Stomach smooth muscle (tissue), 2 donors: ENCODE measurements around the gene TAOK1.

Source experiments
- H3K27ac ChIP-seq: one replicate; pipeline ENCODE4 v1.7.0; 2013; ENCODE audit warnings: mild to moderate bottlenecking, low read length, inconsistent platforms
- H3K27me3 ChIP-seq, 2 donors: one replicate each; pipeline ENCODE4 v1.7.0; 2013; ENCODE audit warnings: low read length in 2 of 2; ENCODE audit not compliant: insufficient read depth in 2 of 2, control insufficient read depth in 1 of 2
- H3K36me3 ChIP-seq, 2 donors: one replicate each; pipeline ENCODE4 v1.7.0; 2013; ENCODE audit warnings: low read length in 2 of 2; ENCODE audit not compliant: control insufficient read depth in 2 of 2, insufficient read depth in 2 of 2
- H3K4me1 ChIP-seq: one replicate; pipeline ENCODE4 v1.7.0; 2013; ENCODE audit warnings: low read length; ENCODE audit not compliant: control insufficient read depth, insufficient read depth
- H3K4me3 ChIP-seq, 2 donors: one replicate each; pipeline ENCODE4 v1.7.0; 2013; ENCODE audit warnings: low read length in 2 of 2
- H3K9ac ChIP-seq, 2 donors: one replicate each; pipeline ENCODE4 v1.7.0; 2013; ENCODE audit warnings: low read length in 2 of 2, mild to moderate bottlenecking in 1 of 2
- H3K9me3 ChIP-seq, 2 donors: one replicate each; pipeline ENCODE4 v1.7.0; 2013; ENCODE audit warnings: low read length in 2 of 2; ENCODE audit not compliant: control insufficient read depth in 2 of 2
- donor health status: healthy.
- donor health status: Pancreatic carcinoma.

The TAOK1 gene

GRCh38 chr17:29401258-29401657 lies 11.1 kb downstream of the TAOK1 start:
- no peak overlapping the region for H3K27ac ChIP-seq
- no peak overlapping the region for H3K4me3 ChIP-seq
- H3K9me3 ChIP-seq, result no peaks in the 10 kb centered on the region
- no peak overlapping the region for H3K9ac ChIP-seq
- no peaks in the 10 kb centered on the region for H3K27me3 ChIP-seq
- no peaks in the 10 kb centered on the region for H3K4me1 ChIP-seq
- peaks cover 3 to 5% of the 10 kb centered on the region in 2 donors for H3K36me3 ChIP-seq

- Histone ChIP-seq H3K4me1 (peaks cover 2% of the 10 kb centered on the region), H3K27me3 (no peaks in the 10 kb centered on the region), H3K9ac (no peak overlapping the region), H3K4me3 (no peak overlapping the region), H3K27ac (no peak overlapping the region), H3K9me3 (no peaks in the 10 kb centered on the region), H3K36me3 (peaks cover 0 to 2% of the 10 kb centered on the region in 2 donors)
Observed at GRCh38 chr17:29407856-29408255, 17.7 kb downstream of the TAOK1 start.

- no peak overlapping the region for H3K4me3 ChIP-seq
- no peak overlapping the region for H3K9ac ChIP-seq
- no peak overlapping the region for H3K27ac ChIP-seq
- peaks cover 10% of the 10 kb centered on the region for H3K4me1 ChIP-seq
- H3K36me3 ChIP-seq, result peaks cover 0 to 2% of the 10 kb centered on the region in 2 donors
- H3K27me3 ChIP-seq, result no peaks in the 10 kb centered on the region
- H3K9me3 ChIP-seq, result no peaks in the 10 kb centered on the region
Observed at GRCh38 chr17:29409963-29410362, 19.8 kb downstream of the TAOK1 start.

- Histone ChIP-seq H3K36me3 (no peaks in the 10 kb centered on the region), H3K4me3 (no peak overlapping the region), H3K4me1 (peaks cover 10% of the 10 kb centered on the region), H3K27ac (no peak overlapping the region), H3K27me3 (no peaks in the 10 kb centered on the region), H3K9ac (no peak overlapping the region), H3K9me3 (no peaks in the 10 kb centered on the region)
Observed at GRCh38 chr17:29412780-29413565, 22.8 kb downstream of the TAOK1 start.

- Histone ChIP-seq H3K9ac (no peak overlapping the region), H3K27me3 (no peaks in the 10 kb centered on the region), H3K27ac (no peak overlapping the region), H3K4me1 (no peaks in the 10 kb centered on the region), H3K4me3 (no peak overlapping the region), H3K9me3 (no peaks in the 10 kb centered on the region), H3K36me3 (no peaks in the 10 kb centered on the region)
Observed at GRCh38 chr17:29420128-29420527, 30.0 kb downstream of the TAOK1 start.

- Histone ChIP-seq H3K9me3 (no peaks in the 10 kb centered on the region), H3K36me3 (no peaks in the 10 kb centered on the region), H3K27ac (no peak overlapping the region), H3K27me3 (no peaks in the 10 kb centered on the region), H3K9ac (no peak overlapping the region), H3K4me1 (no peaks in the 10 kb centered on the region), H3K4me3 (no peak overlapping the region)
Observed at GRCh38 chr17:29430275-29430674, 40.1 kb downstream of the TAOK1 start.

GRCh38 chr17:29433541-29433940 lies 43.4 kb downstream of the TAOK1 start:
- Histone ChIP-seq H3K4me1 (no peaks in the 10 kb centered on the region), H3K27ac (no peak overlapping the region), H3K9ac (no peak overlapping the region), H3K36me3 (no peaks in the 10 kb centered on the region), H3K4me3 (no peak overlapping the region), H3K27me3 (no peaks in the 10 kb centered on the region), H3K9me3 (no peaks in the 10 kb centered on the region)

GRCh38 chr17:29434550-29434949 lies 44.4 kb downstream of the TAOK1 start:
- H3K36me3 ChIP-seq, result no peaks in the 10 kb centered on the region
- H3K4me1 ChIP-seq, result no peaks in the 10 kb centered on the region
- no peaks in the 10 kb centered on the region for H3K9me3 ChIP-seq
- no peaks in the 10 kb centered on the region for H3K27me3 ChIP-seq
- no peak overlapping the region for H3K27ac ChIP-seq
- no peak overlapping the region for H3K9ac ChIP-seq
- no peak overlapping the region for H3K4me3 ChIP-seq

- Histone ChIP-seq H3K9me3 (no peaks in the 10 kb centered on the region), H3K27me3 (no peaks in the 10 kb centered on the region), H3K4me3 (no peak overlapping the region), H3K4me1 (no peaks in the 10 kb centered on the region), H3K36me3 (no peaks in the 10 kb centered on the region), H3K27ac (no peak overlapping the region), H3K9ac (no peak overlapping the region)
Observed at GRCh38 chr17:29442451-29442850, 52.3 kb downstream of the TAOK1 start.

- no peak overlapping the region for H3K27ac ChIP-seq
- H3K4me3 ChIP-seq, result no peak overlapping the region
- no peaks in the 10 kb centered on the region for H3K27me3 ChIP-seq
- no peaks in the 10 kb centered on the region for H3K4me1 ChIP-seq
- no peak overlapping the region for H3K9ac ChIP-seq
- H3K36me3 ChIP-seq, result no peaks in the 10 kb centered on the region
- no peaks in the 10 kb centered on the region for H3K9me3 ChIP-seq
Observed at GRCh38 chr17:29443041-29443739, 53.0 kb downstream of the TAOK1 start.

GRCh38 chr17:29444589-29444988 lies 54.4 kb downstream of the TAOK1 start:
- Histone ChIP-seq H3K27me3 (no peaks in the 10 kb centered on the region), H3K4me3 (no peak overlapping the region), H3K9ac (no peak overlapping the region), H3K9me3 (no peaks in the 10 kb centered on the region), H3K4me1 (no peaks in the 10 kb centered on the region), H3K36me3 (no peaks in the 10 kb centered on the region), H3K27ac (no peak overlapping the region)
